Embryonic facial prominence (tissue), 1 donor: ENCODE data around the gene ALS2.
"Not testable (repeated sequence)": the region's sequence is repeated elsewhere in the genome, so short reads cannot be mapped to it uniquely, and the experiment has no call there.

Source experiments
- DNase-seq: peaks from one replicate; pipeline ENCODE4 v3.0.0-alpha.2; 2016; ENCODE audit errors: extremely low spot score

ALS2 gene

GRCh38 chr2:201794294-201794693 lies 13.6 kb upstream of the ALS2 start:
- no peak for DNase-seq

- no peak for DNase-seq
Observed at GRCh38 chr2:201793631-201794030, 12.9 kb upstream of the ALS2 start.

- no peak for DNase-seq
Observed at GRCh38 chr2:201790989-201791388, 10.3 kb upstream of the ALS2 start.

GRCh38 chr2:201790291-201790690 lies 9.6 kb upstream of the ALS2 start:
- no peak for DNase-seq

- no peak for DNase-seq
Observed at GRCh38 chr2:201789395-201789794, 8.7 kb upstream of the ALS2 start.

GRCh38 chr2:201788371-201788770 lies 7.6 kb upstream of the ALS2 start:
- DNase-seq = no peak

- DNase-seq = no peak
Observed at GRCh38 chr2:201786471-201786870, 5.7 kb upstream of the ALS2 start.

- DNase-seq = no peak
Observed at GRCh38 chr2:201785135-201785534, 4.4 kb upstream of the ALS2 start.

GRCh38 chr2:201784563-201784962 lies 3.8 kb upstream of the ALS2 start:
- no peak for DNase-seq

GRCh38 chr2:201781557-201782051 lies 871 bp upstream of the ALS2 start:
- DNase-seq = no peak

GRCh38 chr2:201779901-201780673 lies 646 bp downstream of the ALS2 start:
- DNase-seq = no peak

- no peak for DNase-seq
Observed at GRCh38 chr2:201777869-201778268, 2.9 kb downstream of the ALS2 start.

GRCh38 chr2:201777043-201777442 lies 3.7 kb downstream of the ALS2 start:
- DNase-seq = no peak

GRCh38 chr2:201775326-201775725 lies 5.4 kb downstream of the ALS2 start:
- no peak for DNase-seq

GRCh38 chr2:201774546-201774945 lies 6.2 kb downstream of the ALS2 start:
- no peak for DNase-seq

- DNase-seq = no peak
Observed at GRCh38 chr2:201773990-201774389, 6.7 kb downstream of the ALS2 start.

- DNase-seq = no peak
Observed at GRCh38 chr2:201769666-201770373, 10.9 kb downstream of the ALS2 start.

GRCh38 chr2:201768918-201769317 lies 11.8 kb downstream of the ALS2 start:
- DNase-seq = no peak

- DNase-seq = no peak
Observed at GRCh38 chr2:201765799-201766198, 14.9 kb downstream of the ALS2 start.

- DNase-seq = not testable (repeated sequence)
Observed at GRCh38 chr2:201764469-201764868, 16.3 kb downstream of the ALS2 start.

GRCh38 chr2:201761101-201761500 lies 19.6 kb downstream of the ALS2 start:
- no peak for DNase-seq

- DNase-seq = no peak
Observed at GRCh38 chr2:201759567-201759966, 21.2 kb downstream of the ALS2 start.

- DNase-seq = no peak
Observed at GRCh38 chr2:201758873-201759272, 21.9 kb downstream of the ALS2 start.
